Measurements from ENCODE around the gene TTC9B.
"Not testable (repeated sequence)": the region's sequence is repeated elsewhere in the genome, so short reads cannot be mapped to it uniquely, and the experiment has no call there.

Gene TTC9B

DNA sequence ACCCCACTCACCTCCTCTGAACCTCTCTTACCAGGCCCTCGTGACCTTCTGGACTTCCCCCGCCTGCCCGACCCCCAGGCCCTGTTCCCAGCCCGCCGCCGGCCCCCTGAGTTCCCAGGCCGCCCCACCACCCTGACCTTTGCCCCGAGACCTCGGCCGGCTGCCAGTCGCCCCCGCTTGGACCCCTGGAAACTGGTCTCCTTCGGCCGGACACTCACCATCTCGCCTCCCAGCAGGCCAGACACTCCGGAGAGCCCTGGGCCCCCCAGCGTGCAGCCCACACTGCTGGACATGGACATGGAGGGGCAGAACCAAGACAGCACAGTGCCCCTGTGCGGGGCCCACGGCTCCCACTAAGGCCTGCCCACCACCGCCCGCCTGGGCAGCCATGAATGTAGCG lies 3.2 kb downstream of the TTC9B start:
- DNase-seq (ENCODE audit: low read depth) = no peak

DNA sequence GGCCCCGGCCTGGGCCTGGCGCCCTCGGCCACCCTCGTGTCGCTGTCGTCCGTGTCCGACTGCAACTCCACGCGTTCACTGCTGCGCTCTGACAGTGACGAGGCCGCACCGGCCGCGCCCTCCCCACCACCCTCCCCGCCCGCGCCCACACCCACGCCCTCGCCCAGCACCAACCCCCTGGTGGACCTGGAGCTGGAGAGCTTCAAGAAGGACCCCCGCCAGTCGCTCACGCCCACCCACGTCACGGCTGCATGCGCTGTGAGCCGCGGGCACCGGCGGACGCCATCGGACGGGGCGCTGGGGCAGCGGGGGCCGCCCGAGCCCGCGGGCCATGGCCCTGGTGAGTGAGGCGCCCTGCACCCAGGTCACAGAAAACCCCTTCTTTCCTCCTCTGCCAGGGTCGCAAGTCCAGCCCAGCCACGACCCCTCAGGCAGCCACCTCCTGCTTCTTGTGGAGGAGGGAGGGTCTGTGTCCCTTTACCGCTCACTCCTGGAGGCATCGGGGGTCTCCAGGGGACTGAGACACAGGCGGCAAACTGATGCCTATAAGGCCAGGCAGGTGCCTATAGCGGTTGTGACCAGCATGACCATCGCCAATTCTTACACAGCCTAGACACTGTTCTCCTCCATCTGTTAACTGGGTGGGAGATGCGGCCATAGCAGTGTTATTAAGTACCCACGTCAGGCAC lies 4.2 kb downstream of the TTC9B start:
- no peak for DNase-seq (ENCODE audit: low read depth)

DNA sequence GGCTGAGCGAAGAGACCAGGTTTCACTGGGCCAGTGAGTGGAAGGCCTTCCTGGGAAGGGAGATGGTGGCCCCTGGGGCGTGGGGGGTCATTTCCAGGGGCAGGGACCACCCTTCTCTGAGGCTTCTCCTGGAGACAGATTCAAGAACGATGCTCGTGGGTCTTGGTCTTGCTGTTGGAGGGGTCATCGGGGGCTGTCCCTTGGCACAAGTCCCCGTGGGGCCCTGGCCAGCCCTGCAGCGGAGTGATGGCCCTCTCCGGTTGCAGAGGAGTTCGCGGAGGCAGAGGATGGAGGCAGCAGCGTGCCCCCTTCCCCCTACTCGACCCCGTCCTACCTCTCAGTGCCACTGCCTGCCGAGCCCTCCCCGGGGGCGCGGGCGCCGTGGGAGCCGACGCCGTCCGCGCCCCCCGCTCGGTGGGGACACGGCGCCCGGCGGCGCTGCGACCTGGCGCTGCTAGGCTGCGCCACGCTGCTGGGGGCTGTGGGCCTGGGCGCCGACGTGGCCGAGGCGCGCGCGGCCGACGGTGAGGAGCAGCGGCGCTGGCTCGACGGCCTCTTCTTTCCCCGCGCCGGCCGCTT lies 4.8 kb downstream of the TTC9B start:
- no peak for DNase-seq (ENCODE audit: low read depth)

DNA sequence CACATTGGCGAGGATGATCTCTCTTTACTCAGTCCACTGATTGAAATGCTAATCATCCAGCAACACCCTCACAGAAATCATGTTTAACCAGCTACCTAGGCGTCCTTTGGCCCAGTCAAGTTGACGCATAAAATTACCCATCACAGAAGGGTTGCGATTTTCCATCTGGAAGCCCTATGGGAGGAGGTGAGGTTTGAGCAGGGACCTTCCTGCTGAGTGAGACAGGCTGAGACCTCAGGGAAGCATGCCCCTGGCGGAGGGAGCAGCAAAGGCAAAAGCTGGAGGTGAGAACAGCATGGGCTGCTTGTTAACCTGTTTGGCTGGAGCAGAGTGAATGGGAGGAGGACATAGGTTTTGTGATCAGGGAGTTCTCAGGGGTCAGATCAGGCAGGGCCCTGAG lies 7.3 kb downstream of the TTC9B start:
- no peak for DNase-seq (ENCODE audit: low read depth)

DNA sequence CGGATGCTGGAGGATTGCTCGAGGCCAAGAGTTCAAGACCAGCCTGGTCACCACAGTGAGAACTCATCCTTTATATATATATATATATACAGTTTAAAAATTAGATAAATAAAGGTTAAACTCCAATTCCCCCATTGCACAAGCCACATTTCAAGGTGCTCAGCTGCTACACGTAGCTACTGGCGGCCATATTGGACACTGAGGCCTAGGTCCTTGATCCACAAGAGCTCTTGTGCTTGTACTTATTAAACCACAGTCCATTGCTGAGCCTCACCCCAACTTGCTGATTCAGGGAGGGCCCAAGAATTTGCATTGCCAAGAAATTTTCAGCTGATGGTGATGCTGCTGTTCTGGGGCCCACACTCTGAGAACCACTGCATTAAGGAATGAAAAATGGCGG lies 9.6 kb downstream of the TTC9B start:
- no peak for DNase-seq (ENCODE audit: low read depth)

DNA sequence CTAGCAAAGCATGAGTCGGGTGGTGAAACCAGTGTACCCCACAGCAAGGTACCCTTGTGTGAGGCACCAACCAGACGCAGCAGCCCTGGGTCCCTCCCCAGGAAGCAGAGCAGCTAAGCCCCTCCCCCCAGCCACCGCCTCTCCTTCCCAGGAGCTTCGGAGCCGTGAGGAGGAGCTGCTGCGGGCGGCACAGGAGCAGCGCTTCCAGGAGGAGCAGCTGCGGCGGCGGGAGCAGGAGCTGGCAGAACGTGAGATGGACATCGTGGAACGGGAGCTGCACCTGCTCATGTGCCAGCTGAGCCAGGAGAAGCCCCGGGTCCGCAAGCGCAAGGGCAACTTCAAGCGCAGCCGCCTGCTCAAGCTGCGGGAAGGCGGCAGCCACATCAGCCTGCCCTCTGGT lies 12.4 kb downstream of the TTC9B start:
- DNase-seq (ENCODE audit: low read depth) = no peak

DNA sequence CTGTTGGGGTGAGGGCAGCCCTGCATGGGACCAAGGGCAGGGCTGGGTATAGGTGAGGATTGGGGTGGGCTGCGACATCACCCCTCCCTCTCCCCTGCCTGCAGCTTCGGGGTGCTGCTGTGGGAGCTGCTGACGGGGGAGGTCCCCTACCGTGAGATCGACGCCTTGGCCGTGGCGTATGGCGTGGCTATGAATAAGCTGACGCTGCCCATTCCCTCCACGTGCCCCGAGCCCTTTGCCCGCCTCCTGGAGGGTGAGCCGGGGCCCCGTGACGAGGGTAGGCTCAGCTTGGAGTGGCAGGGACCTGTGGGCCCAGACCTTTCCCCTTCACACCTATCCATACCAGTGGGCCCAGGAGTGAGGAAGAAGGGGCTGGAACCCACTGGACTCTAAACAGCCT lies 13.8 kb downstream of the TTC9B start:
- DNase-seq (ENCODE audit: low read depth) = no peak

DNA sequence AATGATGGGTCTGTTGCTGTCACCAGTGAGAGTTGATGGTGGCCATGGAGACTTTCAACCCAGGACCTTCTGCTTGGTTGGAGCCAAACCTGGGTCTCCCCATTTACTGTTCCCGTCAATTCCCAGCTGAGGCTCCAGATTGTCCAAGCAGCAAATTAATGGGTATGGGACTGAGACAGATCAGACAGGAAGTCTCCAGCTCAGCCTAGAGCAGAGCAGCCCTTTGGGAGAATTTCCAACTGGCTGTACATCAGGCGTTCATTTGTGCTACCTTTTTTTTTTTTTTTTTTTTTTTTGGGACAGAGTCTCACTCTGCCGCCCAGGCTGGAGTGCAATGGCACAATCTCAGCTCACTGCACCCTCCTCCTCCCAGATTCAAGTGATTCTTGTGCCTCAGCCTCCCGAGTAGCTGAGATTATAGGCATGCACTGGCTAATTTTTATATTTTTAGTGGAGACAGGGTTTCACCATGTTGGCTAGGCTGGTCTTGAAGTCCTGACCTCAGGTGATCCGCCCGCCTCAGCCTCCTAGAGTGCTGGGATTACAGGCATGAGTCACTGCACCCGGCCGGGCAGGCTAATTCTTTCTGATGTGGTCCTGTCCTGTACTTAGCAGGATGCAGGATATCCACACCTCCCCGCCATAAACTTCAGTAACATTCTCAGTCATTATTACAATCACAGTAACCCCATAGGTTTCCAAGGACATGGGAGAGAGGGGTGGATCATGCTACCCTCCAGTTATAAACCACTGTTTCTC lies 17.7 kb downstream of the TTC9B start:
- no peak for DNase-seq (ENCODE audit: low read depth)

DNA sequence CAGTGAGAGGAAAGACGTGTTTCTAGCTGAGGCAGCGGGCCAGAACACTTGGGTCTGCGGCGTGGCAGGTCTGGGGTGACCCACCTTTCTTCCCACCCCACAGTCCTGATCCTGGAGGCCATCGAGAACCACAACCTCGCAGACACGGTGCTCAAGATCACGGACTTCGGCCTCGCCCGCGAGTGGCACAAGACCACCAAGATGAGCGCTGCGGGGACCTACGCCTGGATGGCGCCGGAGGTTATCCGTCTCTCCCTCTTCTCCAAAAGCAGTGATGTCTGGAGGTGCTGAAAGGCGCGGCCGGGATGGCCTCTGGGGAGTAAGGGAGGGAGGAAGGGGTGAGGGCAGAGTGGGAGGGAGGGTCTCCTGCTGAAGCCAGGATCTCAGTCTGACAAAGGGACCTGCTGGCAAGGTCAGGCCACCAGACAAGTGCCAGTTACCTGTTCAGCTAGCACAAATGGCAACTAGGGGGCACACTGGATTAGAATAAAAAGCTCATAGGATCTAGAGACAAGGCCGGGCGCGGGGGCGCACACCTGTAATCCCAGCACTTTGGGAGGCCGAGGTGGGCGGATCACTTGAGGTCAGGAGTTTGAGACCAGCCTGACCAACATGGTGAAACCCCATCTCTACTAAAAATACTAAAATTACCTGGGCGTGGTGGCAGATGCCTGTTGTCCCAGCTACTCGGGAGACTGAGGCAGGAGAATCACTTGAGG lies 19.8 kb downstream of the TTC9B start:
- DNase-seq (ENCODE audit: low read depth) = no peak

DNA sequence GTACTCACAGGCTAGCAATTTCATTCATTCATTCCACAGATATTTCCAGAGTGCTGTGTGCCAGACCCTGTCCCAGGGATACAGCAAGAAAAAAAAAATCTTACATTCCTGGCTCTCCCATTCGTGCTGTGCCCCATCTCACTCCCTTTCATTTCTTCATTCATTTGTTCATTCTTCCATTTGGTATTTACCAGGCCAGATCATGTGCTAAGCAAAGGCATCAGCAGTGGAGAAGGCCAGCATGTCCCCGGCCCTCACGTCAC lies 24.7 kb downstream of the TTC9B start:
- no peak for DNase-seq (ENCODE audit: low read depth)

DNA sequence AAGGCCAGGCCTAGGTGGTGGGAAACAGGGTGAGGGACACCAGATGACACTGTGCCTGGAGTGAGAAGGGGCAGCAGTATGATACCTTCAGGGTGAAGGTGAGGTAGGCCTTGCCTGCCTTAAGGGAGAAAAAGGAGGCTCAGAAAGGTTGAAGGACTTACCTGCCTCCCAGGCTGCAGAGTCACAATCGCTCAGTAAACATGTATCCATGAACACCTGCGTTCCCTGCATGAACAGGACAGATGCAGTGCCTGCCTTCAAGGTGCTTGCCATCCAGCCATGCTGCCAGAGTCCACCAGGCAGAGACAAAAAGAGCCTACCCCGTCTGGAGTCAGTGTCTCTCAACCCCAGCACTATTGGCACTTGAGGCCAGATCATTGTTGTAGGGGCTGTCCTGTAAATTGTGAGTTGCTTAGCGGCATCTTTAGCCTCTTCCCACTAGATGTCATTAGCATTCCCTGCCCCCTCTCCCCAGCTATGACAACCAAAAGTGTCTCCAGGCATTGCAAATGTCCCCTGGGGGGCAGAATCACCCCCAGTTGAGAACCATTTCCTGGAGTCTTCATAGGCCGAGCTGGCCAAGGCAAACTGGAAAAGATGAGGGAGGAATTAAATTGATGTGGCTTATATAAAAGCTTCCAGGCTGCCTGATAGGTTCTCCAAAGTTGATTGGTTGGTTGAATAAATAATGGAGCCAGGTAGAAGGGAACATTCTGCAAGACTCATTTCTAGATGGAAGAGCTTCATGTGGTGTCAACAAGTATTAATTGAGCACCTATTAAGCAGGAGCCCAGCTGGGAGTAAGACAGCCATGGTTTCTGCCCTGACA lies 25.2 kb downstream of the TTC9B start:
- DNase-seq (ENCODE audit: low read depth) = no peak

DNA sequence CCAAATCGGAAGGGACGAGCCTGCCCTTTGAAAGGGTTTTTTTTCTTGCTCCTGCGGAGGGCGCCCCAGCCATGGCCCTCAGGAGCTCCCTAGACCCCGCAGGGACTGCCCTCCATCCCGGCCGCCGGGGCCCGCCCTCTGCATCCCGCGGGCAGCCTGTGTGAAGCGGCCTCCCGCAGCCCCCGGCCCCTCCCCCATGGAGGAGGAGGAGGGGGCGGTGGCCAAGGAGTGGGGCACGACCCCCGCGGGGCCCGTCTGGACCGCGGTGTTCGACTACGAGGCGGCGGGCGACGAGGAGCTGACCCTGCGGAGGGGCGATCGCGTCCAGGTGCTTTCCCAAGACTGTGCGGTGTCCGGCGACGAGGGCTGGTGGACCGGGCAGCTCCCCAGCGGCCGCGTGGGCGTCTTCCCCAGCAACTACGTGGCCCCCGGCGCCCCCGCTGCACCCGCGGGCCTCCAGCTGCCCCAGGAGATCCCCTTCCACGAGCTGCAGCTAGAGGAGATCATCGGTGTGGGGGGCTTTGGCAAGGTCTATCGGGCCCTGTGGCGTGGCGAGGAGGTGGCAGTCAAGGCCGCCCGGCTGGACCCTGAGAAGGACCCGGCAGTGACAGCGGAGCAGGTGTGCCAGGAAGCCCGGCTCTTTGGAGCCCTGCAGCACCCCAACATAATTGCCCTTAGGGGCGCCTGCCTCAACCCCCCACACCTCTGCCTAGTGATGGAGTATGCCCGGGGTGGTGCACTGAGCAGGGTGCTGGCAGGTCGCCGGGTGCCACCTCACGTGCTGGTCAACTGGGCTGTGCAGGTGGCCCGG lies 26.1 kb downstream of the TTC9B start:
- DNase-seq (ENCODE audit: low read depth) = no peak

DNA sequence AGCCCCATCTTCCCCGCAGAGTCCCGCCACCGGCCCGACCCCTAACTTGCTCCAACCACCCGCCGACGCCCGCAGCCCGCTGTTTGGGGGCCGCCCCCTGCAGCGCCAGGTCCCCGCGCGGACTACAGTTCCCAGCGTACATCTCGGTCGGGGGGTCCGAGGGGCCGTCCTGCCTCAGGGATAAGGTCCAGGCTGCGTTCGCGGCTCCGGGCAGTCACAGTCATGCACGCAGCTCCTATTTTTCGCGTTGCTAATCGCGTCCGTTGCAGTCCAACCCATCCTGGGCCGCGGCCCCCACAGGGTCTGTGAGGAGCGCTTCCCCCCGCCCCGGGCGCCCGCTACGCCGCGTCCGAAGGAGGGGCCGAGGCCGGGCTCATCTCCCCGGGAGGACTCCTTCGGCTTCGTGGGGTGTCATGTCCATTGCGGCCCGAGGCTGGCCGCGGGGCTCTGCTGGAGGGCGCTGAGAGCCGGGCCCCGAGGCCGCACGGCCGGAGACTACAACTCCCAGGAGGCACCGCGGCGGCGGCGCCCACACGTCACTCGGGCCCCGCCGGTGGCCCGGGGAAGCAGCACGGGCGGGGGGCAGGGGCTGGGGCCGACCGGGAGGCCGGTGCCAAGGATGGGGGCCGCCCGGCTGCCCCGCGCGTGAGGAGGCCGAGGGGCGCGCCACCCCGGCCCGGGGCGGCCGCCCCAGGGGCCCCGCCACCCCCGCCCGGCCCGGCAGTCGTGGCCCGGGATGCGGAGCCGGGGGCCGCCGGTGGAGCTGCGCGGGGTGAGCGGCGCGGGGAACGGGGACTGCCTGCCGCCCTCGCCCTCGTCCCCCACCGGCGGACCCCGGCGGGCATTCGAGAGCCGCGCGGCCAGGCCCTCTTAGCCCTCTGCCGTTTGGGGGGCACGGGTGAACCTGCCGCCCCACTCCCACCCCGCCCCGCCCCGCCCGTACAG lies 27.0 kb downstream of the TTC9B start, which contains the start of gene MAP3K10:
Gene MAP3K10 (plus strand): TSS at position 536 of the 945 bp plus-strand sequence. CDS start 606 bp downstream, outside the sequence.
- DNase-seq (ENCODE audit: low read depth) = peak; percentile 56

DNA sequence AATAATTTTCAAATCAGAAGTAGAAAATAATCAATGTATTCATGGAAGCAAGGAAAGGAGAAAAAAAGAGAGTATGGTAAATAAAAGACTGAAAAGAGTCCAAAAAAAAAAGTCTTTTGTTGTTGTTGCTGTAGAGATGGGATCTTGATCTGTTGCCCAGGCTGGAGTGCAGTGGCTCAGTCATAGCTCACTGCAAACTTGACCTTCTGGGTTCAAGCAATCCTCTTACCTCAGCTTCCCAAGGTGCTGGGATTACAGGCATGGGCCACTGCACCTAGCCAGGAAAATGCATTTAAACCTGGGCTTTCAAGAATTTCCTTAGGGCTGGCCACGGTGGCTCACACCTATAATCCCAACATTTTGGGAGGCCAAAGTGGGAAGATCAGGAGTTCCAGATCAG lies 33.9 kb downstream of the TTC9B start:
- no peak for DNase-seq (ENCODE audit: low read depth)

DNA sequence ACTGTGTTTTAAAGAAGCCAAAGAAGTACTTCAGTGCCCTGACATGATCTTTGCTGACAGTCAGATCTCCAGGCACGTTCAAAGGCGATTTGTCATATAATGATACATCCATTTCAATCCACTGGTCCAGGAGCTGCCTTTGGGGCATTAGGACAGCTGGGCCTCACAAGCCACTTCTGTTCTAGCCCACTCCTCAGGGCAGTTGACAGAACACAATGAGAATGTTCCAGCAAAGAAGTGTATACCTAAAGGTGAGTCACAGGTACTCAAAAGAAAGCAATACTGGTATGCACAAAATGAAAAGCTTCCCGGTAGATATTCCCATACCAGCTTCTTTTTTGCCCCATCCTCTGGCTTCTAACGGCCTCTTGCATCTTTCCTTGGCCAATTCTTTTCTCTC lies 39.4 kb downstream of the TTC9B start:
- no peak for DNase-seq (ENCODE audit: low read depth)

DNA sequence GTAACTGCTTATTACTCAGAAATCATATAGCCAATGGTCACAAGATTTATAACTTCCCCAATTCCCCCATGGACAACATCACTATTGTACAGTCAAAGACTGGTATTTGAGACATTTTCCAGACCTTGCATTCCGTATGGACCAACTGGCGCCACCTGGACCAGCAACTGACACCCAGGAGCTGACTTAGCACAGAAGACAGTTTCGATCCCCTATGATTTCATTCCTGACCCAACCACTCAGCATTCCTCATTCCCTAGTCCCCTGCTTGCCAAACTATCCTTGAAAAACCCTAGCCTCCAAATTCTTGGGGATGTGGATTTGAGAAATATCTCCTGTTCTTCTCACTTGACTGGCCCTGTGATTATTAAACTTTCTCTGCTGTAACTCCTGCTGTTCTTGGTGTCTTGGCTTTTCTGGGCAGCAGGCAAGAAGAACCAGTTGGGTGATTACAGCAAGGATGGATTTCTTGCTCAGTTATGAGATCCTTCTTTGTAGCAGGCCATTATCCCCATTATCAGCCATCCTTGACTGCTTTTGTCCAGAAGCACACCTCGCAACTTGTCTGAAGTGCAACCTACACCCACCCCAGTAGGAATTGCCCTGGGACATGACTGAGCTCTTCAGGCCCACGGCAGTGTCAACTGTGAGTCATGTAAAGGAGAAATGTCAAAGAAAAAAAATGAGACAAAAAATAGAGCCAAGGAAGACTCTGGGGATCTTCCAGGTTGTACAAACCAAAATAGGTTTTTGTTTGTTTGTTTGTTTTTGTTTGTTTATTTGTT lies 40.7 kb downstream of the TTC9B start:
- DNase-seq (ENCODE audit: low read depth) = no peak

DNA sequence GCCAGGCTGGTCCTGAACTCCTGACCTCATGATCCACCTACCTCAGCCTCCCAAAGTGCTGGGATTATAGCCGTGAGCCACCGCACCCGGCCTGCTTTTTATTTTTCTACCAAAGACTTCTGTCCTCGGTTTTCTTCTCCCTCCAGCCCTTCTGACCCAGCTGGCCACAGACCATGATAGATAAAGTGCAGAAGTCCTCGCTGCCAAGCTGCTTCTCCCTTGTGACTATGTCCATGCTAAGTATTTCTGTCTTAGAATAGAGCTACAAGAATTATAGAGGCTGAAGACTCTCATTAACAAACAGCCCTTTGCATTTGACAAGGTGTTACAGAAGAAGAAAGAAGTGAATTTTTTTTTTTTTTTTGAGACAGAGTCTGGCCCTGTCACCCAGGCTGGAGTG lies 42.4 kb downstream of the TTC9B start:
- no peak for DNase-seq (ENCODE audit: low read depth)

DNA sequence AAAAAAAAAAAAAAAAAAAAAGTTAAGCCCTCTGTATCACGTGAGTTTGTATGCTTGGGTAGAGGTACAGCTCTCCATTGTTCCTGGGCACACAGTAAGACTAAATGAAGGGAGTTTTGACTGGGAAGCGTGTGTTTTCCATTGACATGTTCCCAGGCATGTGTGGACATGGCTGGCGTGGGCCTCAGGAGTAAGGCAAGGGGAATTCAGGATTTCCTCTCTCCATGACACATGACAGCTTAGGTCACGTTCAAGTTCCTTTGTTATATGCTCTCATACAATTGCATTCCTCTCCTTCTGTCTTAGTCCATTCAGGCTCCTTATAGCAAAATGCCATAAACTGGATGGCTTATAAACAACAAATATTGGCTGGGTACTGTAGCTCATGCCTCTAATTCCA lies 44.1 kb downstream of the TTC9B start:
- no peak for DNase-seq (ENCODE audit: low read depth)

DNA sequence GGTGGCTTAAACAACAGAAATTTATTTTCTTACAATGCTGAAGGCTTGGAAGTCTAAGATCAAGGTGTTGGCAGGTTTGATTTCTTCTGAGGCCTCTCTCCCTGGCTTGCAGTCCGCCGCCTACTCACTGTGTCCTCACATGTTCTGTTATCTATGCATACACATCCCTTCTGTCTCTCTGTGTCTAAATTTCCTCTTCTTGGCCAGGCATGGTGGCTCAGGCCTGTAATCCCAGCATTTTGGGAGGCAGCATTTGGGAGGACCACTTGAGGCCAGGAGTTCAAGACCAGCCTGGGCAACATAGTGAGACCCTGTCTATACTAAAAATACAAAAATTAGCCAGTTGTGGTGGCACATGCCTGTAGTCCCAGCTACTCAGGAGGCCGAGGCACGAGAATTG lies 46.9 kb downstream of the TTC9B start:
- not testable (repeated sequence) for DNase-seq (ENCODE audit: low read depth)

Measured in T follicular helper cell (primary cell).